Measurements from ENCODE around the gene EXOC4.

The EXOC4 gene

GRCh38 chr7:133819695-133820094, 566.8 kb downstream of the EXOC4 start:
- no peak for DNase-seq (ENCODE audit: low read depth in 1 of 2, low spot score in 1 of 2)

GRCh38 chr7:133820584-133820983, 567.7 kb downstream of the EXOC4 start:
- no peak for DNase-seq (ENCODE audit: low read depth in 1 of 2, low spot score in 1 of 2)

- no peak for DNase-seq (ENCODE audit: low read depth in 1 of 2, low spot score in 1 of 2)
Observed at GRCh38 chr7:133821171-133821570, 568.3 kb downstream of the EXOC4 start.

- DNase-seq (ENCODE audit: low read depth in 1 of 2, low spot score in 1 of 2): no peak
Observed at GRCh38 chr7:133822001-133822641, 569.2 kb downstream of the EXOC4 start.

GRCh38 chr7:133822868-133823552, 570.1 kb downstream of the EXOC4 start:
- no peak for DNase-seq (ENCODE audit: low read depth in 1 of 2, low spot score in 1 of 2)

DNA sequence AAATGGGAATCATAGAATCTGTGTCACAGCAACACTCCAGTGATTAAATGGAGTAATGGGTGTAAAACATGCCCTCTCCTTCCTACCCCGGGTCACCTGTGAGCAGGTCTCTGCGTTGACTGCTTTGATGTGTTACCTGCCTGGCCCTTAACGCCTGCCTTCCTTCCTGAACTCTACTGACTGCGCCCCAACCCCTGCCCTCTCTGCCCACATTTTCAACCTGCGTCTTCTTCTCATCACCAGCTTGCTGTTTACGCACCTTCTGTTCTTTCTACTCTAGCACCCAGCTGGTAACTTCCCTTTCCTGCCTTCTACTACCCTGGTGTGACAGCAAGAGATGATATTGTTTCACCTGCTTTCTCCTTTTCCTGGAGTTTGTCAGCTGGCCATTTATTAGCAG, 571.3 kb downstream of the EXOC4 start:
- no peak for DNase-seq (ENCODE audit: low read depth in 1 of 2, low spot score in 1 of 2)

DNA sequence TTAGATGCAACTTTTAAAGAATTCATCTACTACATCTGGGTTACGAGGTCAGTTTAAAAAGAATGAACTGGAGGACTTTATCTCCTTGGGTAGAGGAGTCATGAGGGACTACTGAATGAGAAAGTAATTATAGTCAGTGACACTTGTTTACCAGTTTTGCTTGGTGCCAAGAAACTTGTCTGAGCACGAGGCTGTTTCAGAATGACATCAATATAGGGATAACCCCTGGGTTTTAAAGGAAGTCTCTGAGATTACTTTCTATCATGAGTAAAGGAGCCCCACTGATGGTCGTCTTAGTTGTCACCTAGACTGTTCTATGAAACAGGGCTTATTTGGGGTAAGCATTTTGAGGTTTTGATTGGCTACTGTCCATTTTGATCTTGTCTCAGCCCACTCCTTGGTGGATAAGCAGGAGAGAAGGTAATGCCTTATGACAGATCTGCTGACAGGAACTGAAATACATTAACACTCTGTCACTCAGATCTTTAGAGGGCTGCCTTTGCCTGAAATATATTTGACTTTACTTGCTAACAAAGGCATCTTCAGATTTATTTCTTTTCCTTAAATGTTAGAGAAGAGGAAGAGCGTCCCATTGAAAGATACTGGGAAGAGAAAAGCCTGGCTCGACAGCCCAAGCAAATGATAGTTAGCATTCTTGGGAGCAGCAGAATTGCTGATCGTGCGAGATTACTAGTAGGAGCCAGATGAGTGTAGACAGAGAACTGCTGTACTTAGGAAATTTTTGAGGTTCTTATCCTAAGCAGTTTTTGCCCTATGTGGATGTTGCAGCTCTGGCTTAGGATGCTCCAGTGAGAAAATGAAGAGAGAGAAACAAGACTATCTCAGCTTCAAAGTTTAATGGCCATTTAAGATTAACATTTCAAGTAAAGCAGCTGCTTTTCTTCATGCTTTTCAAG, 575.1 kb downstream of the EXOC4 start:
- no peak for DNase-seq (ENCODE audit: low read depth in 1 of 2, low spot score in 1 of 2)

DNA sequence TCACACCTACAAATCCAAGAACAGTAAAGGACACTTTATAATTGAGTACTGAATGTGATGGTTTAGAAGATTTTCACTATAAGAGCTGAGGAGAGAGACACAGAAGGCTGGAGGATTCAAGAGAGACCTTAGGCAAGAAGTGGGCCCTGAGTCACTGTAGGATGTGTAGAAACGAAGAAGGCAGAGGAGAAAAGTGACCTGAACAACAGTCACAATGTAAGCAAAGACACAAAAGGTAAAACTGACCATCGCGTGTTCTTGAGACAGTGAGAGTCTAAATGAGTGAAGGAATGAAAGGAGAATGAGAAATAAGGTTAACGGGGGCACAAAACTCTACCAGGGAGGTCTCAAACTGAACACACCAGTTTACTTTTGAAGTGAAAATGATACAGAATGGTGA, 576.0 kb downstream of the EXOC4 start:
- no peak for DNase-seq (ENCODE audit: low read depth in 1 of 2, low spot score in 1 of 2)

- no peak for DNase-seq (ENCODE audit: low read depth in 1 of 2, low spot score in 1 of 2)
Observed at GRCh38 chr7:133829336-133829897, 576.5 kb downstream of the EXOC4 start.

DNA sequence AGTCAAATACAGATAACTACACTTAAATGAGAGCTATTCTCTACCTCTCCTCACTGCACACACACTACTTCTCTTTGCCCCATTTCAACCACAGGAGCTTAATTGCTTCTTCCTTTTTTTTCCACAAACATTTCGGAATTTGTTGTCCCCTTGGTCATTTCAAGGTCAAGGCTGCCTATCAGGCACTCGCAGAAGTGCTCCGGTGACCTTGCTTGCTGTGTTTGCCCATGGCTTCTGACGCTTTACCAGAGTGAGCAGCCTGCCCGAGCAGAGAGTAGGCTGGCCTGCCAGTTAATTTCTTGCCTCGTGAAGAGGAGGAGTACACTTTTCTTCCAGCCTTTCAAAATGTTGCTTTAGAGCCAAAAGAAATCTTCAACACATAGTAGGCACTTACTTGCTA, 577.2 kb downstream of the EXOC4 start:
- no peak for DNase-seq (ENCODE audit: low read depth in 1 of 2, low spot score in 1 of 2)

- no peak for DNase-seq (ENCODE audit: low read depth in 1 of 2, low spot score in 1 of 2)
Observed at GRCh38 chr7:133836666-133837065, 583.8 kb downstream of the EXOC4 start.

DNA sequence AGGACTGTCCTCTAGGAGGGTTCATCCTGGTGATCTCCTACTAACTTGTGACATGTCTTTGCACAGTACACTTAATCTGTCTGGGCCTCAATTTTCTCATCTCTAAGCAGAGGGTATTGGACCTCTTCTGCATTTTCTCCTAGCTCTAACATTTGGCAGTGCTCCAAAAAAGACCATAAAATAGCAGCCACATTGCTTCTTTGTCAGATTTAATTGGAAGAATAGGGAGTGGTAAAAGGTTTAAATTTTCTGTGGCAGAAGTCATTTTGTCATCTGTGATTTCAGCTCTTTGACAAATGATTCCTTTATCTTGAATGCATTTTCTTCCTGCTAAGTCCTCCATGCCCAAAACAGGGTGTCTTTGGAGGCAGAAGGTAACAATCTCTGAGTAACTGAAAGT, 584.3 kb downstream of the EXOC4 start:
- DNase-seq (ENCODE audit: low read depth in 1 of 2, low spot score in 1 of 2): no peak

GRCh38 chr7:133839121-133839520, 586.2 kb downstream of the EXOC4 start:
- DNase-seq (ENCODE audit: low read depth in 1 of 2, low spot score in 1 of 2): no peak

DNA sequence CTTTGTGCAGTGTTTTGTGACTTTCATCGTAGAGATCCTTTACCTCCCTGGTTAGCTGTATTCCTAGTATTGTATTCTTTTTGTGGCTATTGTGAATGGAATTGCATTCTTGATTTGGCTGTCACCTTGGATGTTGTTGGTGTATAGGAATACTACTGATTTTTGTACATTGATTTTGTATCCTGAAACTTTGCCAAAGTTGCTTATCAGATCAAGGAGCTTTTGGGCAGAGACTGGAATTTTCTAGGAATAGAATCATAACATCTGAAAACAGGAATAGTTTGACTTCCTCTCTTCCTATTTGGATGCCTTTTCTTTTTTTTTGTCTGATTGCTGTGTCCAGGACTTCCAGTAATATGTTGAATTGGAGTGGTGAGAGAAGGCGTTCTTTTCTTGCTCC, 590.5 kb downstream of the EXOC4 start:
- DNase-seq (ENCODE audit: low read depth in 1 of 2, low spot score in 1 of 2): no peak

DNA sequence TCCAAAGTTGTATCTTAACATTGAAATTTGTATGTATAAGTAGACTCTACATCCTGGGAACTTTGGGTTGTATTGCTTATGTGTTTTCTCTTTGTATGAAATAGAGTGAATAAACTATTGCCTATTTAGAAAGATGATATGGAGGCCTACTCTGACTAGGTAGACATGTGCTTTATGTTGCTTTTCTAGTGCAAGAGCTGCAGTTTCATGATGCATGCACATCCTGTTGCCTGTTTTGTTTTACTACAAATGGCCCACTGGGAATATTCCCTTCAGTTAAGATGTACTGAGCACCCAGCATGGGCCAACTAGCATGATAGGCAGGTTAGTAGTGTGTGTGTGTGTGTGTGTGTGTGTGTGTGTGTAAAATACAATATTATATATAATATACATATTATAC, 592.1 kb downstream of the EXOC4 start:
- DNase-seq (ENCODE audit: low read depth in 1 of 2, low spot score in 1 of 2): no peak

DNA sequence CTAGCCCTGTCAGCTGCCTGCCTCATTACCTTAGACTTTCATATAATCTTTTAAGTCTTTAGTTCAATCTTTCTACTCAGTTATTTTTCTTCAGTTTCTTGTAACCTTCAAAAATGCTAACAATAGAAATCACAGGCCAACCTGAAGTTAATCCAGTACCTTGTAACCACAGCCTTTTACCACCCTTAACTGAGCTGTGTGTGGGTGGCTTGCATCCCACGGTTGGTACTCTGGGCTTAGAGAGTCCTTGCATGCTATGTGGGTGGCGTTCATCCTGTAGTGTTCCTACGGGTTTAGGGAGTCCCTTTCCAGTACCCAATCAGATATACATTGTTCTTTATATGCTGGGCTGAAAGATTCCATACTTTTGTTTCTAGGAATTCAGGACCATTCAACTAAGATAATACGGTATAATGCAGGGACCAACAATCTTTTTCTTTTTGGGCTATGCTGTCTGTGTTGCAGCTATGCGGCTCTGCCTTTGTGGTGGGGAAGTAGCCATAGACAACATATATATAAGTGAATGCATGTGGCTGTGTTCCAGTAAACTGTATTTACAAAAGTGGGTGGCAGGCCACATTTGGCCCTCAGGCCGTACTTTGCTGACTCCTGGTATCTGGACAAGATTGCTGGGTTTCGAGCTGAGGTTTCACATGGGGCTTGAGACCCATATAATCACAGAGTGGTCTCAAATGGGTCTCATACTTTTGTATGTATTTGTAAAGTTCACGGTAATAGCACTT, 593.5 kb downstream of the EXOC4 start:
- no peak for DNase-seq (ENCODE audit: low read depth in 1 of 2, low spot score in 1 of 2)

GRCh38 chr7:133850497-133851280, 597.8 kb downstream of the EXOC4 start:
- DNase-seq (ENCODE audit: low read depth in 1 of 2, low spot score in 1 of 2): no peak

DNA sequence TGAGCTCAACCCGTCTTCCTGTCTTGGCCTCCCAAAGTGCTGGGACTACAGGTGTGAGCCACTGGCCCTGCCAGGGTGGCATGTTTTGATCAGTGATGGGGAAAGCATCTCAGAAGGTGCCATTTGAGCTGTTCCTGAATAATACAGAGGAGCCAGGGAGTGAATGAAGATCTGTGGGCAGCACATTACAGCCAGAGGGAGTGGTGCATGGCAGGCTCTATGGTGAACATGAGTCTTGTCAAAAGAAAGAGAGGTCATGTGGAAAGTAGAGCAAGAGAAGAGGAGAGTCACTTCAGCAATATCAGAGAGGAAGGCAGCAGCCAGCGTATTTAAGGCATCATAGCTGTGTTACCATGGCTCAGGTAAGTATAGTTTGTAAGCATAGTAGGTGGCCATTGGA, 598.5 kb downstream of the EXOC4 start:
- DNase-seq (ENCODE audit: low read depth in 1 of 2, low spot score in 1 of 2): no peak

GRCh38 chr7:133853706-133854276, 600.9 kb downstream of the EXOC4 start:
- DNase-seq (ENCODE audit: low read depth in 1 of 2, low spot score in 1 of 2): no peak

GRCh38 chr7:133854739-133855138, 601.9 kb downstream of the EXOC4 start:
- DNase-seq (ENCODE audit: low read depth in 1 of 2, low spot score in 1 of 2): no peak

Measured in stimulated activated CD4-positive, alpha-beta T cell treated with anti-CD3 and anti-CD28 coated beads, Interleukin-15, amount 100 ng/mL, for 1 hour (primary cell).